Neural progenitor cell (in vitro differentiated cells): ENCODE data around the gene MFRP. TPM values are rescaled to one million over a fixed set of nuclear protein-coding genes. Genes with fewer than 3 reads are reported as not detected.

Experiments
- DNase-seq: peaks from one replicate; pipeline ENCODE4 v3.0.0-alpha.2; 2016; ENCODE audit warnings: low spot score
- H2AFZ ChIP-seq: fragments of 200-600 bp; sonication (generic); replicated peaks from 2 replicates; pipeline ENCODE4 v1.6.1; 2016; ENCODE audit warnings: antibody characterized with exemption
- H3F3A ChIP-seq: fragments of 200-600 bp; sonication (generic); 2 replicates; pipeline ENCODE4 v1.6.1; 2016; ENCODE audit warnings: antibody characterized with exemption, low read depth
- H3K27ac ChIP-seq: fragments of 200-600 bp; sonication (generic); 2 replicates; pipeline ENCODE4 v1.5.1; 2016; ENCODE audit warnings: mild to moderate bottlenecking
- H3K27me3 ChIP-seq: fragments of 200-600 bp; sonication (generic); 2 replicates; pipeline ENCODE4 v1.6.1; 2016; ENCODE audit warnings: mild to moderate bottlenecking, moderate library complexity
- H3K36me3 ChIP-seq: fragments of 200-600 bp; sonication (generic); 2 replicates; pipeline ENCODE4 v1.5.1; 2016
- H3K4me1 ChIP-seq: fragments of 200-600 bp; sonication (generic); 2 replicates; pipeline ENCODE4 v1.6.1; 2016; ENCODE audit warnings: mixed run types
- H3K4me2 ChIP-seq: fragments of 200-600 bp; sonication (generic); 2 replicates; pipeline ENCODE4 v1.6.1; 2016
- H3K4me3 ChIP-seq: fragments of 200-600 bp; sonication (generic); 2 replicates; pipeline ENCODE4 v1.5.1; 2016
- H3K79me2 ChIP-seq: fragments of 200-600 bp; sonication (generic); 2 replicates; pipeline ENCODE4 v1.6.1; 2016; ENCODE audit warnings: low read depth
- H3K9ac ChIP-seq: fragments of 200-600 bp; sonication (generic); 2 replicates; pipeline ENCODE4 v1.6.1; 2016
- H3K9me3 ChIP-seq: fragments of 200-600 bp; sonication (generic); 2 replicates; pipeline ENCODE4 v1.5.1; 2016; ENCODE audit warnings: low read depth
- H4K20me1 ChIP-seq: fragments of 200-600 bp; sonication (generic); 2 replicates; pipeline ENCODE4 v1.6.1; 2016; ENCODE audit warnings: low read depth
- H3K27ac Mint-ChIP-seq: 3 replicates; pipeline ENCODE4 v1.8.0; 2021; ENCODE audit warnings: mixed read lengths
- H3K27me3 Mint-ChIP-seq: 2 replicates; pipeline ENCODE4 v1.8.0; 2022; ENCODE audit warnings: low read depth, mild to moderate bottlenecking, inconsistent platforms, moderate library complexity, mixed read lengths; ENCODE audit not compliant: insufficient read depth
- H3K36me3 Mint-ChIP-seq: 3 replicates; pipeline ENCODE4 v1.8.0; 2021; ENCODE audit warnings: mixed read lengths
- H3K4me1 Mint-ChIP-seq: 3 replicates; pipeline ENCODE4 v1.8.0; 2021; ENCODE audit warnings: mixed read lengths
- H3K4me3 Mint-ChIP-seq: 3 replicates; pipeline ENCODE4 v1.8.0; 2021; ENCODE audit warnings: mild to moderate bottlenecking, moderate library complexity, mixed read lengths
- H3K9me3 Mint-ChIP-seq: 3 replicates; pipeline ENCODE4 v1.8.0; 2020; ENCODE audit warnings: mixed read lengths
- EZH2 ChIP-seq: fragments of 200-600 bp; sonication (generic); IDR thresholded peaks from 2 replicates; pipeline ENCODE4 v1.6.1; 2017; ENCODE audit warnings: antibody characterized with exemption, mild to moderate bottlenecking, moderate library complexity
- EZH2phosphoT487 ChIP-seq: fragments of 200-600 bp; sonication (generic); IDR thresholded peaks from 2 replicates; pipeline ENCODE4 v1.6.1; 2017; ENCODE audit warnings: antibody characterized with exemption
- total RNA-seq: library from RNA; depleted of rRNA; stranded (reverse); fragments of >200 nt; gene quantifications from 2 replicates; pipeline ENCODE4 v1.2.3, GENCODE V29; 2015; ENCODE audit warnings: low replicate concordance
- TF ChIP-seq, protein P1 (sequence below): fragments of 200-600 bp; sonication (generic); IDR thresholded peaks from 2 replicates; pipeline ENCODE4 v1.5.1; 2017; ENCODE audit warnings: antibody characterized with exemption, mild to moderate bottlenecking

Gene MFRP
- total RNA-seq, 1 donor from 2014 or later, result not detected

DNA sequence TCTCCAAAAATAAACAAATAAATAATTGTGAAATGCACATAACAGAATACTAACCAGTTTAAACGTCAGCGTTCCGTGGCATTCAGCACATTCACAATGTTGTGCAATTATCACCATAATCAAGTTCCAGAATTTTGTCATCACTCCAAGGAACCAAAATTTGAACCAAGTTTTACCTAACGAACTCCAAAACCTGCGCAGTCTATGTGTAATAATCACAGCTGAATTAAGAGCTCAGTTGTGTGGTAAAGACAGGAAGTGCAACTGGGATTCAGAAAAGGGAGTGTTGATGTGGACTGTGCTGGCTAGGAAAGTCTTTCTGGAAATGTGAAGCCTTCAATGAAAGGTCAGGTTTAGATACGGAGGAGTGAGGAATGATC lies 24.2 kb downstream of the MFRP start:
- Mint-ChIP-seq H3K36me3 (no peaks in the 10 kb centered on the region), H3K4me3 (no peak overlapping the region)
- H3K4me2 ChIP-seq, result no peak overlapping the region

GRCh38 chr11:119320776-119321524 lies 25.6 kb downstream of the MFRP start:
- DNase-seq, result peak; percentile 71
- no peaks in the 10 kb centered on the region for H3K9me3 ChIP-seq
- H2AFZ ChIP-seq, result peak overlapping the region; percentile 19
- peak overlapping the region; percentile 88 for H3K27ac Mint-ChIP-seq
- peaks cover 18% of the 10 kb centered on the region for H3K27me3 ChIP-seq
- H3K9ac ChIP-seq, result no peak overlapping the region
- peak overlapping the region; percentile 89 for H3K4me2 ChIP-seq
- peak overlapping the region; percentile 69 for H3K4me3 Mint-ChIP-seq
- H4K20me1 ChIP-seq, result peaks cover 3% of the 10 kb centered on the region
- no peaks in the 10 kb centered on the region for H3K36me3 Mint-ChIP-seq
- peaks cover 51% of the 10 kb centered on the region for H3K4me1 ChIP-seq
- no peaks in the 10 kb centered on the region for H3K79me2 ChIP-seq
- peaks cover 47% of the 10 kb centered on the region for H3K4me1 Mint-ChIP-seq
- peak overlapping the region; percentile 48 for H3K4me3 ChIP-seq
- H3F3A ChIP-seq, result peaks cover 53% of the 10 kb centered on the region
- no peaks in the 10 kb centered on the region for H3K9me3 Mint-ChIP-seq
- H3K27ac ChIP-seq, result no peak overlapping the region
- H3K27me3 Mint-ChIP-seq, result peaks cover 14% of the 10 kb centered on the region
- TF ChIP-seq, protein P1, sequence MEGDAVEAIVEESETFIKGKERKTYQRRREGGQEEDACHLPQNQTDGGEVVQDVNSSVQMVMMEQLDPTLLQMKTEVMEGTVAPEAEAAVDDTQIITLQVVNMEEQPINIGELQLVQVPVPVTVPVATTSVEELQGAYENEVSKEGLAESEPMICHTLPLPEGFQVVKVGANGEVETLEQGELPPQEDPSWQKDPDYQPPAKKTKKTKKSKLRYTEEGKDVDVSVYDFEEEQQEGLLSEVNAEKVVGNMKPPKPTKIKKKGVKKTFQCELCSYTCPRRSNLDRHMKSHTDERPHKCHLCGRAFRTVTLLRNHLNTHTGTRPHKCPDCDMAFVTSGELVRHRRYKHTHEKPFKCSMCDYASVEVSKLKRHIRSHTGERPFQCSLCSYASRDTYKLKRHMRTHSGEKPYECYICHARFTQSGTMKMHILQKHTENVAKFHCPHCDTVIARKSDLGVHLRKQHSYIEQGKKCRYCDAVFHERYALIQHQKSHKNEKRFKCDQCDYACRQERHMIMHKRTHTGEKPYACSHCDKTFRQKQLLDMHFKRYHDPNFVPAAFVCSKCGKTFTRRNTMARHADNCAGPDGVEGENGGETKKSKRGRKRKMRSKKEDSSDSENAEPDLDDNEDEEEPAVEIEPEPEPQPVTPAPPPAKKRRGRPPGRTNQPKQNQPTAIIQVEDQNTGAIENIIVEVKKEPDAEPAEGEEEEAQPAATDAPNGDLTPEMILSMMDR, result no peak
- TF ChIP-seq EZH2 (no peak), EZH2phosphoT487 (no peak)
- H3K36me3 ChIP-seq, result no peaks in the 10 kb centered on the region

More for the DNA sequence above, 24.2 kb downstream of the MFRP start:
- Histone ChIP-seq H3K9me3 (no peaks in the 10 kb centered on the region), H3K79me2 (no peaks in the 10 kb centered on the region), H3K36me3 (no peaks in the 10 kb centered on the region), H4K20me1 (no peaks in the 10 kb centered on the region), H3K27me3 (peaks cover 6% of the 10 kb centered on the region), H3K4me3 (no peak overlapping the region), H3K27ac (no peak overlapping the region), H3K4me1 (peaks cover 46% of the 10 kb centered on the region), H3K9ac (no peak overlapping the region), H3F3A (peaks cover 50% of the 10 kb centered on the region), H2AFZ (no peak overlapping the region)
- Mint-ChIP-seq H3K4me1 (peaks cover 47% of the 10 kb centered on the region), H3K9me3 (no peaks in the 10 kb centered on the region), H3K27me3 (peaks cover 13% of the 10 kb centered on the region), H3K27ac (peak overlapping the region; percentile 5)
- no peak for DNase-seq
- TF ChIP-seq EZH2 (no peak), EZH2phosphoT487 (no peak)
- TF ChIP-seq, protein P1, result no peak

- H3K4me1 Mint-ChIP-seq, result peaks cover 51% of the 10 kb centered on the region
- Histone ChIP-seq H3F3A (peaks cover 53% of the 10 kb centered on the region), H3K36me3 (no peaks in the 10 kb centered on the region), H3K9ac (no peak overlapping the region), H3K4me1 (peaks cover 57% of the 10 kb centered on the region), H3K9me3 (no peaks in the 10 kb centered on the region), H3K79me2 (no peaks in the 10 kb centered on the region), H4K20me1 (peaks cover 6% of the 10 kb centered on the region), H3K27ac (no peak overlapping the region), H2AFZ (peak overlapping the region; percentile 19), H3K27me3 (peaks cover 25% of the 10 kb centered on the region), H3K4me2 (peak overlapping the region; percentile 89), H3K4me3 (peak overlapping the region; percentile 48)
- DNase-seq, result peak; percentile 83
- peaks cover 18% of the 10 kb centered on the region for H3K27me3 Mint-ChIP-seq
- peak overlapping the region; percentile 99 for H3K27ac Mint-ChIP-seq
- no peak for TF ChIP-seq EZH2
- TF ChIP-seq, protein P1, result no peak
- no peak for TF ChIP-seq EZH2phosphoT487
- H3K4me3 Mint-ChIP-seq, result peak overlapping the region; percentile 69
- H3K9me3 Mint-ChIP-seq, result no peaks in the 10 kb centered on the region
- no peaks in the 10 kb centered on the region for H3K36me3 Mint-ChIP-seq
Observed at GRCh38 chr11:119320240-119320775, 26.2 kb downstream of the MFRP start.
